Lower leg skin (tissue), 4 donors: ENCODE results near the gene C2orf92. TPM values are rescaled to one million over a fixed set of nuclear protein-coding genes. Genes with fewer than 3 reads are reported as not detected.
A peak's percentile ranks its signal among the peaks of the same experiment; 100 is the strongest.

Source experiments
- DNase-seq, 2 donors: peaks; one replicate each; pipeline ENCODE4 v3.0.0-alpha.2; 2019; ENCODE audit warnings: low spot score in 2 of 2
- H3K4me3 ChIP-seq: fragments of 200-600 bp; sonication (generic); 2 replicates; pipeline ENCODE4 v1.5.1; 2017; ENCODE audit warnings: mild to moderate bottlenecking, low read depth; ENCODE audit not compliant: poor library complexity, severe bottlenecking
- POLR2A ChIP-seq, 2 donors: fragments of 450-650 bp; IDR thresholded peaks; one replicate each; pipeline ENCODE4 v1.6.1; 2016 to 2017; ENCODE audit warnings: antibody characterized with exemption in 2 of 2, mild to moderate bottlenecking in 1 of 2, moderate library complexity in 1 of 2
- WGBS, 2 donors: methylation state at CpG; one replicate each; pipeline ENCODE4 v1.1.5; 2018; 5-methylcytosine and 5-hydroxymethylcytosine counted together
- intact Hi-C: fragments of 100-400 bp; cut with DNase I; formaldehyde crosslinking; loops from one replicate; pipeline ENCODE4 v1.15.0; 2023; ENCODE audit warnings: low total_unique reads
- total RNA-seq, 4 donors: library from RNA; depleted of rRNA; stranded (reverse); fragments of >200 nt; gene quantifications; one replicate each; pipeline ENCODE4 v1.1.0, GENCODE V29; 2016
- TF ChIP-seq, protein P1 (sequence below), 3 donors: fragments of 450-650 bp; IDR thresholded peaks; one replicate each; pipeline ENCODE4 v1.5.1; 2016; ENCODE audit warnings: antibody characterized with exemption in 3 of 3, mild to moderate bottlenecking in 3 of 3, moderate library complexity in 2 of 3

The C2orf92 gene
- total RNA-seq, 4 donors from 2014 or later, result 5.0 to 20.2 (median 13.4) TPM

DNA sequence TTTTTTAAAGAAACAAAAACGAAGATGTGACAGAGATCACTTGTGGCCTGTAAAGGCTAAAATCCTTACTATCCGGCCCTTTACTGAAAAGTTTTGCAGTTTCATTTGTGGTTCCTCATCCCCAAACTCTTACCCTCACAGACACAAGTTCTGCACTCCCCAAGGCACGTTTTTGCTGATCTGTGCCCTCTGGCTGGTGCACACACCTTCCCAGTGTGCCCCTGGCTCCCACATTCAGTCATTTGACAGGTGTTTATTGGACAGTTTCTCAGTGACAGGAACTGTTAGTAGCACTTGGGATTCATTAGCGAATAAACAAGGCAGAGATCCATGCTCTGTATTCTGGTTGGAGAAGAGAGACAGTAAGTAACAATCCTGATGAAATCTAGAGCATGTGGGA, 66.7 kb downstream of the C2orf92 start:
- intact Hi-C loops, result no loop called here
- no peak for TF ChIP-seq POLR2A (IDR thresholded peaks at IDR 0.05)
- TF ChIP-seq, protein P1, sequence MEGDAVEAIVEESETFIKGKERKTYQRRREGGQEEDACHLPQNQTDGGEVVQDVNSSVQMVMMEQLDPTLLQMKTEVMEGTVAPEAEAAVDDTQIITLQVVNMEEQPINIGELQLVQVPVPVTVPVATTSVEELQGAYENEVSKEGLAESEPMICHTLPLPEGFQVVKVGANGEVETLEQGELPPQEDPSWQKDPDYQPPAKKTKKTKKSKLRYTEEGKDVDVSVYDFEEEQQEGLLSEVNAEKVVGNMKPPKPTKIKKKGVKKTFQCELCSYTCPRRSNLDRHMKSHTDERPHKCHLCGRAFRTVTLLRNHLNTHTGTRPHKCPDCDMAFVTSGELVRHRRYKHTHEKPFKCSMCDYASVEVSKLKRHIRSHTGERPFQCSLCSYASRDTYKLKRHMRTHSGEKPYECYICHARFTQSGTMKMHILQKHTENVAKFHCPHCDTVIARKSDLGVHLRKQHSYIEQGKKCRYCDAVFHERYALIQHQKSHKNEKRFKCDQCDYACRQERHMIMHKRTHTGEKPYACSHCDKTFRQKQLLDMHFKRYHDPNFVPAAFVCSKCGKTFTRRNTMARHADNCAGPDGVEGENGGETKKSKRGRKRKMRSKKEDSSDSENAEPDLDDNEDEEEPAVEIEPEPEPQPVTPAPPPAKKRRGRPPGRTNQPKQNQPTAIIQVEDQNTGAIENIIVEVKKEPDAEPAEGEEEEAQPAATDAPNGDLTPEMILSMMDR (IDR thresholded peaks at IDR 0.05), result no peak
- H3K4me3 ChIP-seq, result no peak overlapping the region
- WGBS, 2 donors, result 66 to 74% methylated on average over 4 of the region's 4 CpGs
- no peak for DNase-seq

DNA sequence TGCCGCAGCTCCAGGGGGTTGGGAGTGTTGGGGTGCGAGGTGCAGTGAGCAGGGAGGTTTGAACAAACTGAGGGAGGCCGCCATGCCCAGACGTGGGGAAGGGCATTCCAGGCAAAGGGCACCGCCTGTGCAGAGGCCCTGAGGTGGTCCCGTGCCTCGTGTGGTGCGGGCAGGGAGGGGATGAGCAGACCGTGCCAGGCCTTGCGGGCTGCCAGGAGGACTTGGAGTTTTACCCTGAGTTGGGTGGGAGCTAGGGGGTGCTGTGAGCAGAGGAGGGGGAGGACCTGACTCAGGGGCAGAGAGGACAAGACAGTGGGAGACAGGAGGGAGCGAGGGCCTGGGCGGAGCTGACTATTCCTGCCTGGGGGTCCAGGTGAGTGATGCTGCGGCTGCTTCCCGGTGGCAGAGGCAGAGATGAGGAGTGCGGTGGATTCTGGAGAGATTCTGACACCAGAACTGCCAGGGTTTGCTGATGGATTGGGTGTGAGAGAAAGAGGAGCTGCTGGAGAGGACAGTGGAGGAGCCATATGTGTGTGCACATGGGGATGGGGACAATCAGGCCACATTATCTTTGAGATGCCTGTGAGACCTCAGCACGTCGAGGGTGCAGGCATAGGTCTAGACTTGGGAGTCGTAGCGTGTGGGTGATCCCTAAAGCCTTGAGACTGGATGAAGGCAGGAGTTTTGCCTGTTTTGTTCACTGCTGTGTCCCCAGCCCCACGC, 67.3 kb downstream of the C2orf92 start:
- TF ChIP-seq, protein P1 (IDR thresholded peaks at IDR 0.05), result no peak
- TF ChIP-seq POLR2A (IDR thresholded peaks at IDR 0.05), result no peak
- DNase-seq, result peak in 1 of 2 donors; percentile 70
- no peak overlapping the region for H3K4me3 ChIP-seq
- intact Hi-C loops, result no loop called here
- WGBS, 2 donors, result 74 to 85% methylated on average over 20 of the region's 20 CpGs

DNA sequence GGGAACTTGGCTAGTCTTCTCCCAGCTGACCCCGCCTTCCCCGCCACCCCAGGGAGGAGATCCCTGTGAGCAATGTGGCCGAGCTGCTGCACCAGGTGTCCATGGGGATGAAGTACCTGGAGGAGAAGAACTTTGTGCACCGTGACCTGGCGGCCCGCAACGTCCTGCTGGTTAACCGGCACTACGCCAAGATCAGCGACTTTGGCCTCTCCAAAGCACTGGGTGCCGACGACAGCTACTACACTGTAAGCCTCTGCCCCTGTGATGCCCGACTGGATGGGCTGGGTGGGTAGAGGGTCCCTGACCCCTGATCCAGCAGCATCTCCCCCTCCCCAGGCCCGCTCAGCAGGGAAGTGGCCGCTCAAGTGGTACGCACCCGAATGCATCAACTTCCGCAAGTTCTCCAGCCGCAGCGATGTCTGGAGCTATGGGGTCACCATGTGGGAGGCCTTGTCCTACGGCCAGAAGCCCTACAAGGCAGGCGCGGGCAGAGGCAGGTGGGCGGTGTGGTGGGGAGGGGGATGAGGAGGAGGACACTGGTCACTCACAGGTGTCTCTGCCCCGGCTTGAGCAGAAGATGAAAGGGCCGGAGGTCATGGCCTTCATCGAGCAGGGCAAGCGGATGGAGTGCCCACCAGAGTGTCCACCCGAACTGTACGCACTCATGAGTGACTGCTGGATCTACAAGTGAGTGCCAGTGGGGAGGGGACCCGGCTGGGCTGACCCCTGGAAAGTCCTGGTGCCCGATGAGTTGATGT, 68.1 kb downstream of the C2orf92 start:
- DNase-seq, result peak in 1 of 2 donors; percentile 85
- intact Hi-C loops, result no loop called here
- no peak for TF ChIP-seq POLR2A (IDR thresholded peaks at IDR 0.05)
- TF ChIP-seq, protein P1 (IDR thresholded peaks at IDR 0.05), result no peak
- 91 to 92% methylated on average over 29 of the region's 32 CpGs for WGBS, 2 donors
- no peak overlapping the region for H3K4me3 ChIP-seq

DNA sequence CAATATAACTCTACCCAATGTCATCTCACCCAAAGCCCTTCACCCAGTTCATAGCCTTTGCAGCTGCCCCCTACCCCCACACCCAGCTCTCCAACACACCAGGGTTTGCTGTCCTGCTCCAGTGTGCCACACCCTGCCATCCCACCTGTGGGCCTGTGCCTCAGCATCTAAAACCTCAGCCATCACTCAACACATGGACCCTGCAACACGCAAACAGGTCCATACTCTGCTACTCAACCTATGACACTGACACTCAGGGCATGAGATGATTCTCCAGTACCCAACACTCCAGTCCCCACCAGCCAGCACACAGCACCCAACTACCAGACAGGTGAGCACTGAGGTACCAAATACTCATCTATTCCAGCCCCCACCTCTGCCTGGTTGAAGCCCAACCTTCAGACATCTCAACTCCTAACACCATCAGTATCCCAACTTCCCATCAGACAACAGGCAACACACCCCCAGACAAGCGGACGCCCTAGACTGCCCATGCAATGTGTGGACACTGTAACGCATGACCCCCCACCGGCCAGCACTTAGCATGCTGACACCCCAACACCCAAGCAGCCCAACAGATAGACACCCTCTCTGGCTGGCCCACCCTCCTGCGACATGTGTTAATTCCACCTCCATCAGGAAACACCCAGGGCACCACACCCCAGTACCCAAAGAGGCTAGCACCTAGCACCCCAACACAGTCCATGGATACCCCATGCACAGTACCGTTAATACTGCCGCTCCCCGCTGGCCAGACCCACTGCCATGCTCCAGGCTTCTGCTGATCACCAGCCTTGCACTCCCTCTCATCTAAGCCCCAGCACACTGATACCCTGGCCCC, 68.9 kb downstream of the C2orf92 start:
- intact Hi-C loops, result no loop called here
- TF ChIP-seq, protein P1 (IDR thresholded peaks at IDR 0.05), result no peak
- no peak for TF ChIP-seq POLR2A (IDR thresholded peaks at IDR 0.05)
- 95 to 97% methylated on average over 9 of the region's 9 CpGs for WGBS, 2 donors
- H3K4me3 ChIP-seq, result no peak overlapping the region
- DNase-seq, result peak in 1 of 2 donors; percentile 77

DNA sequence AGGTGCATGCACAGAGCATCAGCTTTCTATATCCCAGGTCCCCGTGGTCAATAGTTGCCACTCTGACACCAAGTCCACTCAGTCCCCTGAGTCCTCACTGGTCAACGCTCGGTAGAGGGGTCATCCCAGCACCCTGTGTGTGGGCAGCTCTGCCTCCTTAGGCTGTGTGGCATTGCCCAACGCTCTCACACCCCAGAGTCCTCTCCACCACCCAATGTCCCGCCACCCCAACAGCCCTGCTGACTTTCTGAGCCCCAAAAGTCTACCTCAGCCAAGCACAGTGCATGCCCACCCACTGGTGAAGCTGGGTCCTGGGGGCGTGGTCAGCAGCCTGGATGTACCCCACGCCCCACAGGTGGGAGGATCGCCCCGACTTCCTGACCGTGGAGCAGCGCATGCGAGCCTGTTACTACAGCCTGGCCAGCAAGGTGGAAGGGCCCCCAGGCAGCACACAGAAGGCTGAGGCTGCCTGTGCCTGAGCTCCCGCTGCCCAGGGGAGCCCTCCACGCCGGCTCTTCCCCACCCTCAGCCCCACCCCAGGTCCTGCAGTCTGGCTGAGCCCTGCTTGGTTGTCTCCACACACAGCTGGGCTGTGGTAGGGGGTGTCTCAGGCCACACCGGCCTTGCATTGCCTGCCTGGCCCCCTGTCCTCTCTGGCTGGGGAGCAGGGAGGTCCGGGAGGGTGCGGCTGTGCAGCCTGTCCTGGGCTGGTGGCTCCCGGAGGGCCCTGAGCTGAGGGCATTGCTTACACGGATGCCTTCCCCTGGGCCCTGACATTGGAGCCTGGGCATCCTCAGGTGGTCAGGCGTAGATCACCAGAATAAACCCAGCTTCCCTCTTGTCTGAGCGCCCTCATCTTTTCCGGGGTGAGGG, 69.7 kb downstream of the C2orf92 start:
- TF ChIP-seq POLR2A (IDR thresholded peaks at IDR 0.05), result no peak
- TF ChIP-seq, protein P1 (IDR thresholded peaks at IDR 0.05), result no peak
- intact Hi-C loops, result no loop called here
- 88 to 90% methylated on average over 22 to 23 of the region's 23 CpGs for WGBS, 2 donors
- DNase-seq, result peak in 1 of 2 donors; percentile 76
- no peak overlapping the region for H3K4me3 ChIP-seq
